HG03196 (cell line): ENCODE measurements around the gene PRRG3.

Experiments used
- ATAC-seq: cut with Tn5 transposase; IDR thresholded peaks from one replicate; pipeline ENCODE4 v1.9.1; 2021; ENCODE audit not compliant: unreplicated experiment

Gene PRRG3

DNA sequence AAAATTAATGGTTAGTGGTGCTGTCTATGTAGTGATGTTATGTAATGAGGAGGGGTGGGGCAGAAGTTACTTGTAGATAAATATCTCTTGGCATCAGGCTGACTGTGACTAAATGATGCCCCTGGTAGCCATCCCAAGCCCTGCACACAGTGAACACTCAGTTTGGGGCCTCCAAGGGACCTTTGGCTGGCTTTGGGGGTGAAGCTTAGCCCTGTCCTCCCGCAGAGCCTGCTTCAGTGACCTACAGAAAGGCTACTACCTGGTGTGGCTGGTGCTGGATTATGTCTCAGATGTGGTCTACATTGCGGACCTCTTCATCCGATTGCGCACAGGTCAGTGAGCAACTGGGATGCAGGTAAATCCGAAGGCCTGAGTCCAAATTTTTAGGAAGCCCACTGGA, 47.1 kb downstream of the PRRG3 start:
- ATAC-seq: no peak

DNA sequence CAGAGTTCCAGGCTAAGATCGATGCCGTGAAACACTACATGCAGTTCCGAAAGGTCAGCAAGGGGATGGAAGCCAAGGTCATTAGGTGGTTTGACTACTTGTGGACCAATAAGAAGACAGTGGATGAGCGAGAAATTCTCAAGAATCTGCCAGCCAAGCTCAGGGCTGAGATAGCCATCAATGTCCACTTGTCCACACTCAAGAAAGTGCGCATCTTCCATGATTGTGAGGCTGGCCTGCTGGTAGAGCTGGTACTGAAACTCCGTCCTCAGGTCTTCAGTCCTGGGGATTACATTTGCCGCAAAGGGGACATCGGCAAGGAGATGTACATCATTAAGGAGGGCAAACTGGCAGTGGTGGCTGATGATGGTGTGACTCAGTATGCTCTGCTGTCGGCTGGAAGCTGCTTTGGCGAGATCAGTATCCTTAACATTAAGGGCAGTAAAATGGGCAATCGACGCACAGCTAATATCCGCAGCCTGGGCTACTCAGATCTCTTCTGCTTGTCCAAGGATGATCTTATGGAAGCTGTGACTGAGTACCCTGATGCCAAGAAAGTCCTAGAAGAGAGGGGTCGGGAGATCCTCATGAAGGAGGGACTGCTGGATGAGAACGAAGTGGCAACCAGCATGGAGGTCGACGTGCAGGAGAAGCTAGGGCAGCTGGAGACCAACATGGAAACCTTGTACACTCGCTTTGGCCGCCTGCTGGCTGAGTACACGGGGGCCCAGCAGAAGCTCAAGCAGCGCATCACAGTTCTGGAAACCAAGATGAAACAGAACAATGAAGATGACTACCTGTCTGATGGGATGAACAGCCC, 48.6 kb downstream of the PRRG3 start:
- ATAC-seq: no peak

DNA sequence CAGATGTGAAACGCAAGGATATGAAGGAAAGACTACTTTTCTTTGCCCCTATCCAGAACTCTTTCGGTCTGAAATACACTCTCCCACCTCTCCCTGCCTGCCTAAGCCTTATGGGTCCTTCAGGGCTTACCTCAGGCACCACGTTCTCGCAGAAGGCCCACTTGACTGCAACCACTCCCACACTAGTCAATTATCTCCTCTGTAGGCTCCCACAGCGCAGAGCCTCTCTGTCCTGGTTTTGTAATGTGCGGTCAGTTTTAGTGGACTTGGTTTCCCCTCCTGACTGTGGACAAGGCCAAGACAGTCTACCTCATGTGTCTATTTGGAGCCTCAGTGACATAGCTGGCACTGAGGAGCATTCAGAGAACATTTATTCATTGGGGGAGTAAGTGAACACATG, 50.4 kb downstream of the PRRG3 start:
- no peak for ATAC-seq

DNA sequence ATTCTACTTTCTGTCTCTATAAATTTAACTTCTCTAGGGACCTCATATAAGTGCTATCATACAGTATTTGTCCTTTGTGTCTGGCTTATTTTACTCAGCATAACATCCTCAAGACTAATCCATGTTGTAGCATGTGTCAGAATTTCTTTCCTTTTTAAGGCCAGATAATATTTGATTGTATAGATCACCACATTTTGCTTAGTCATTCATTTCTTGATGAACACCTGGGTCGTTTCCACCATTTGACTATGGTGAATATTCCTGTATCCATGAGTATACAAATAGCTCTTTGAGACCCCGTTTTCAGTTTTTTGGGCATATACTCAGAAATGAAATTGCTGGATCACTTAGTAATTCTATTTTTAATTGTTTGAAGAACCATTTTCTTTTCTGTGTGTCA, 51.2 kb downstream of the PRRG3 start:
- no peak for ATAC-seq

DNA sequence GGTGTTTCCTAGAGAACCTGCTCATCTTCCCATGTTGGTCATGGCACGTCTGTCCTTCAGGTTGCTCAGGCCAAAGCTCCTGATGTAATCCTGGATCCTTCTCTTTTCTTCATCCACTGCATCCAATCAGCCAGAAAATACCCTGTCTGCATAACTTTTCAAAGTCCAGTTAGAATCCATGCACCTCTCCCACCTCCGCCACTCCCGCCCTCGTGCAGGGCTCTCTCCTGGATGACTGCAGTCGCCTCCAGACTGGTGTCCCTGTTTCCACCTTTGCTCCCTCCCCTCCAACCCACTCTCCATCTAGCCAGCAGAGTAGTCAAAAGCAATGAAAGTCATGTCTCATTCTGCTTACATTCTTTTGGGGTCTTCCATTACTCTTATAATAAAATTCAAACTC, 55.3 kb downstream of the PRRG3 start:
- no peak for ATAC-seq

DNA sequence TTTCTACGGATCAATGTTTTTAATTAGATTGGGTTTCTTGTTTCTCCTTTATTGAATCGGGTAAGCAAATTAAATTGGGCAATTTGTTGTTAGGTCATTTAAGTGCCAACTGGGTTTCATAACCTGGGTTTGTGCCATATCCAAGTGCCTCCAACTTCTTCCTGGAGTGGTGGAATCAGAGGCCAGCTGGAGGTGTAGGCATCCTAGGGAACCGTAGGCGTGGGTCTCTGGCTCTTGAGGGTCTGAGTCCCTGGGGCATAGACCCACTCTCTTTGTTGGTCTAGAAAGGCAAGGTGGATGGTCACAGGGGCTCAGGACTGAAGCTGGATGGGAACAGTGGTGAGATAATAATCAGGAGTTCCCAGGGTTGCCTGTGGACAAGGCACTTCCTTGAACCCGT, 57.6 kb downstream of the PRRG3 start:
- ATAC-seq: no peak

DNA sequence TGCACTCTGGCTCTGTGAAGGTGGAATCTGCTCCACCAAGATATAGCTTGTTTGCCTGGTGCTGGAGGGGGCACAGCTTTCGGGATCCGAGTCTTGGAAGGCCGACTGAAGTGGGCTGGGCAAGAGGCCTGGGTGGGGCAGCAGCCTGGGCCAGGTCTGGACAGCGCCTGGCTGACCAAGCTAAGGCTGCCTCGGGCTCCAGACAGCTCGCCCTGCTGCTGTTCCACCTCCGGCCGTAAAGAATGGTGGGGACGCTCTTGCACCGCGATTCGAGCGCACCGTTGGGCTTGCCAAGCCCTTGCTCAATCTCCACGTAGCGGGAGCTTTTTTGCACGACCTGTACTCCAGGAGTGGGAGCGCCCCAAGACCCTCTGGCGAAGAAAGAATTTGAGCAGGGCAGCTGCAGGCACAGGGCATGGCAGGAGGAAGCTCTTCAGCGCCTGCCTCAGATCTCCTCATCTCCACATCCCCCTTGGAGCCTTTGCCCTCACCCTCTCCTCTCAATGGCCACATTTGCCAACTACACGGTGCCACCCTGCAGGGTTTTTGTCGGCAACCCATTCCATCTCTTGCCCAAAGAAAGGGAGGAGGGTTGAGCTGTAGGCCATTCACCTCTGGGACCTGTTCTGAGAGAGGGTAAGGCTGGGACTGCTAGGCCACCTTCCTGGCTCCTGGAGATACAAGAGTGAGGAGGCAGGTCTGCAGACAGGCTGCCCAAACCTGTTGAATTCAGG, 58.2 kb downstream of the PRRG3 start:
- no peak for ATAC-seq

DNA sequence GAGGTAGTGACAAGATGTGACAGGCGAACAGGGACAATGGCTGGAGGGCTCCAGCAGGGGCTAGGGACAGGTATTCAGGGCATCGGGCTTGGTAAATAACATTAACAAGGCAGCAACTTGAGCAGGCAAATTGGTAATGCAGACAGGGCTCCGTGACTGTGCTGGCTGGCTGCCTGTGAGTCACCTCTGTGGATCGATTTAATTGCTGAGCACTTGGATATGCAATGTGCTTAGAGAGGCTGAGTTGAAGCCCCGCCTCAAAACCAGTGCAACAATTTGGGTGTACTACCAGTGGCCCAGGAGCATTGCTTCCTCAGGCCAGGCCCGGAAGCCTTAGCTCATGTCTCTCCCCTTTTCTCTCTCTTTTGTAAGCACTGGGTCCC, 58.8 kb downstream of the PRRG3 start:
- ATAC-seq: no peak

DNA sequence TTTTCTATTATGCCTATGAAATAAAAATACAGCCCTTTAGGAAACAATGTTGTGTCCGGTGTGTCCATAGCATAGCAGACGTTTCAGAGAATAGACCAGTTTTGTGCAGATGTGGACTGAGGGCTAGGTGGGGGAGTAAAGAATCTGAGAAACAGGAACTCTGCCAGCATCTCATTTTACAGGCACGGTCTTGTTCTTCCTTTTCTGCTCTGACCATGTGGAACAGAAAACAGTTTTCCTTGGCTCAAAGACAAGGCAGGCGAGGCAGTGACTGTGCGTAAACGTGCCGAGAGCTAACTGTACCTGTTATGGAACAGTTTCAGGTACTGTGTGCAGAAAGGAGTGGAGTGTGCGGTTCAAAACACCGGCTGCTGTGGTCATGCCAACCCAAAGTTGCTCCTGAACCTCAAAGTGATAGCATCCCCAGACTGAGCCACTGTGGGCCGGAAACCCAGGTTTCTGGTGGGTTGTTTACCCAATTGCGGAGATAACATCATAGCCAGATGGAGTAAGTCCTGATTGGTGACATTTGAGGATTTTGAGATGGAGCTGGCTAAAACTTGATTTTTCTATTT, 59.5 kb downstream of the PRRG3 start:
- ATAC-seq: no peak
